ENCODE measurements around the gene ERBB4.

The ERBB4 gene

GRCh38 chr2:211514049-211514448, 1024.6 kb downstream of the ERBB4 start:
- no peak overlapping the region for H4K91ac ChIP-seq (ENCODE audit: low read depth, low read length, poor library complexity)
- no peak overlapping the region for H3K23ac ChIP-seq (ENCODE audit: low read depth, low read length, poor library complexity)
- H2BK15ac ChIP-seq (ENCODE audit: low read length) = no peak overlapping the region
- peaks cover 0 to 22% of the 10 kb centered on the region in 2 donors for H3K4me1 ChIP-seq (ENCODE audit: control insufficient read depth in 2 of 2, insufficient read depth in 1 of 2, low read depth in 1 of 2, low read length in 2 of 2)
- H2BK5ac ChIP-seq (ENCODE audit: low read length) = no peak overlapping the region
- no peak overlapping the region for H4K8ac ChIP-seq (ENCODE audit: low read depth, low read length)
- no peak overlapping the region for H2AK5ac ChIP-seq (ENCODE audit: low read depth, low read length)
- H2AFZ ChIP-seq (ENCODE audit: low read length) = no peak overlapping the region
- no peak overlapping the region for H3K4me3 ChIP-seq (ENCODE audit: low read length in 2 of 2)
- no CpG with 5 or more reads among the region's 3 CpGs for WGBS, 2 donors (ENCODE audit: extremely low coverage in 2 of 2, insufficient read length in 2 of 2, insufficient replicate concordance in 1 of 2)
- H3K9ac ChIP-seq (ENCODE audit: low read depth, low read length, poor library complexity) = no peak overlapping the region
- H3K27me3 ChIP-seq (ENCODE audit: control insufficient read depth in 3 of 3, insufficient read depth in 3 of 3, low read depth in 1 of 3, low read length in 3 of 3) = no peaks in the 10 kb centered on the region
- no peaks in the 10 kb centered on the region for H3K79me1 ChIP-seq (ENCODE audit: low read depth, low read length)
- no peak overlapping the region for H3K4ac ChIP-seq (ENCODE audit: low read length)
- no peak overlapping the region for H3K14ac ChIP-seq (ENCODE audit: low read length)
- no peak overlapping the region for H2BK12ac ChIP-seq (ENCODE audit: low read length)
- no peak overlapping the region for H3K18ac ChIP-seq (ENCODE audit: low read length)
- H3K9me3 ChIP-seq (replicated peaks in 1 of 2; ENCODE audit: control insufficient read depth in 2 of 2, insufficient read depth in 1 of 2, low read depth in 1 of 2, low read length in 2 of 2) = no peaks in the 10 kb centered on the region
- no peak for DNase-seq (ENCODE audit: low spot score)
- no peak overlapping the region for H2BK120ac ChIP-seq (ENCODE audit: low read depth, low read length)
- H3K27ac ChIP-seq (replicated peaks; ENCODE audit: low read length) = no peak overlapping the region
- no peak overlapping the region for H3K4me2 ChIP-seq (ENCODE audit: insufficient read depth, low read length, poor library complexity, severe bottlenecking)
- no peaks in the 10 kb centered on the region for H3K36me3 ChIP-seq (replicated peaks in 1 of 2; ENCODE audit: control insufficient read depth in 2 of 2, insufficient read depth in 2 of 2, low read length in 2 of 2)

GRCh38 chr2:211513446-211513845, 1025.2 kb downstream of the ERBB4 start:
- Histone ChIP-seq H2AK5ac (ENCODE audit: low read depth, low read length) (no peak overlapping the region), H3K9me3 (replicated peaks in 1 of 2; ENCODE audit: control insufficient read depth in 2 of 2, insufficient read depth in 1 of 2, low read depth in 1 of 2, low read length in 2 of 2) (no peaks in the 10 kb centered on the region), H3K79me1 (ENCODE audit: low read depth, low read length) (no peaks in the 10 kb centered on the region), H3K4me2 (ENCODE audit: insufficient read depth, low read length, poor library complexity, severe bottlenecking) (no peak overlapping the region), H2AFZ (ENCODE audit: low read length) (no peak overlapping the region), H2BK5ac (ENCODE audit: low read length) (no peak overlapping the region), H2BK120ac (ENCODE audit: low read depth, low read length) (no peak overlapping the region), H3K27me3 (ENCODE audit: control insufficient read depth in 3 of 3, insufficient read depth in 3 of 3, low read depth in 1 of 3, low read length in 3 of 3) (no peaks in the 10 kb centered on the region), H4K8ac (ENCODE audit: low read depth, low read length) (no peak overlapping the region), H3K14ac (ENCODE audit: low read length) (no peak overlapping the region), H4K91ac (ENCODE audit: low read depth, low read length, poor library complexity) (no peak overlapping the region), H3K18ac (ENCODE audit: low read length) (no peak overlapping the region), H3K36me3 (replicated peaks in 1 of 2; ENCODE audit: control insufficient read depth in 2 of 2, insufficient read depth in 2 of 2, low read length in 2 of 2) (no peaks in the 10 kb centered on the region), H3K4me1 (ENCODE audit: control insufficient read depth in 2 of 2, insufficient read depth in 1 of 2, low read depth in 1 of 2, low read length in 2 of 2) (peaks cover 0 to 22% of the 10 kb centered on the region in 2 donors), H3K23ac (ENCODE audit: low read depth, low read length, poor library complexity) (no peak overlapping the region), H3K27ac (replicated peaks; ENCODE audit: low read length) (no peak overlapping the region), H3K4me3 (ENCODE audit: low read length in 2 of 2) (no peak overlapping the region), H3K9ac (ENCODE audit: low read depth, low read length, poor library complexity) (no peak overlapping the region), H3K4ac (ENCODE audit: low read length) (no peak overlapping the region), H2BK15ac (ENCODE audit: low read length) (no peak overlapping the region), H2BK12ac (ENCODE audit: low read length) (no peak overlapping the region)
- WGBS, 2 donors (ENCODE audit: extremely low coverage in 2 of 2, insufficient read length in 2 of 2, insufficient replicate concordance in 1 of 2) = no CpG with 5 or more reads among the region's 3 CpGs
- DNase-seq (ENCODE audit: low spot score) = no peak

DNA sequence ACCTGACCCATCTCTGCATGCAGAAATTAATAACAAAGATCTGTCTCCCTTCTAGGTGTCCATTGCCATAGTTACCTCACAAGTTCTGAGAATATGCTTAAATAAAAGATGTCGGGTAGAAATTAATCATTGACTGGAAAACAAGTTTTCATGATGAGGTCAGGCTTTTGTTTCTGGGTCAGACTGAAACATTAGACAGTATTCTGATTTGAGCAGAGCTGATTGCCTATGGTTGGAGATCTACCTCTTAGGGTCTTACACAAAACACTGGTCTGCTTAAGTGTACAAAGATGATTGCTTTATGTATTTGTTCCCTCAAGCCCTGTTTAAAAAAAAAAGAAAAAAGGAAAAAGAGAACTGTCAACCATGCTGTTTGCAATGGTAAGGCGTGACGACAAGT, 1025.8 kb downstream of the ERBB4 start:
- H4K8ac ChIP-seq (ENCODE audit: low read depth, low read length) = no peak overlapping the region
- H3K4me1 ChIP-seq (ENCODE audit: control insufficient read depth in 2 of 2, insufficient read depth in 1 of 2, low read depth in 1 of 2, low read length in 2 of 2) = peaks cover 0 to 22% of the 10 kb centered on the region in 2 donors
- no peaks in the 10 kb centered on the region for H3K36me3 ChIP-seq (replicated peaks in 1 of 2; ENCODE audit: control insufficient read depth in 2 of 2, insufficient read depth in 2 of 2, low read length in 2 of 2)
- no peak overlapping the region for H2BK5ac ChIP-seq (ENCODE audit: low read length)
- peak overlapping the region; percentile 57 for H2AFZ ChIP-seq (ENCODE audit: low read length)
- no peak overlapping the region for H3K14ac ChIP-seq (ENCODE audit: low read length)
- no peak overlapping the region for H3K18ac ChIP-seq (ENCODE audit: low read length)
- DNase-seq (ENCODE audit: low spot score) = no peak
- H3K79me1 ChIP-seq (ENCODE audit: low read depth, low read length) = no peaks in the 10 kb centered on the region
- H2AK5ac ChIP-seq (ENCODE audit: low read depth, low read length) = no peak overlapping the region
- no peak overlapping the region for H4K91ac ChIP-seq (ENCODE audit: low read depth, low read length, poor library complexity)
- no peaks in the 10 kb centered on the region for H3K9me3 ChIP-seq (replicated peaks in 1 of 2; ENCODE audit: control insufficient read depth in 2 of 2, insufficient read depth in 1 of 2, low read depth in 1 of 2, low read length in 2 of 2)
- no peak overlapping the region for H2BK12ac ChIP-seq (ENCODE audit: low read length)
- no peak overlapping the region for H3K4me2 ChIP-seq (ENCODE audit: insufficient read depth, low read length, poor library complexity, severe bottlenecking)
- no peak overlapping the region for H3K4ac ChIP-seq (ENCODE audit: low read length)
- H3K27ac ChIP-seq (replicated peaks; ENCODE audit: low read length) = no peak overlapping the region
- no peak overlapping the region for H3K4me3 ChIP-seq (ENCODE audit: low read length in 2 of 2)
- no CpG with 5 or more reads among the region's 3 CpGs for WGBS, 2 donors (ENCODE audit: extremely low coverage in 2 of 2, insufficient read length in 2 of 2, insufficient replicate concordance in 1 of 2)
- H2BK120ac ChIP-seq (ENCODE audit: low read depth, low read length) = no peak overlapping the region
- H3K9ac ChIP-seq (ENCODE audit: low read depth, low read length, poor library complexity) = no peak overlapping the region
- H3K23ac ChIP-seq (ENCODE audit: low read depth, low read length, poor library complexity) = no peak overlapping the region
- no peaks in the 10 kb centered on the region for H3K27me3 ChIP-seq (ENCODE audit: control insufficient read depth in 3 of 3, insufficient read depth in 3 of 3, low read depth in 1 of 3, low read length in 3 of 3)
- H2BK15ac ChIP-seq (ENCODE audit: low read length) = no peak overlapping the region

DNA sequence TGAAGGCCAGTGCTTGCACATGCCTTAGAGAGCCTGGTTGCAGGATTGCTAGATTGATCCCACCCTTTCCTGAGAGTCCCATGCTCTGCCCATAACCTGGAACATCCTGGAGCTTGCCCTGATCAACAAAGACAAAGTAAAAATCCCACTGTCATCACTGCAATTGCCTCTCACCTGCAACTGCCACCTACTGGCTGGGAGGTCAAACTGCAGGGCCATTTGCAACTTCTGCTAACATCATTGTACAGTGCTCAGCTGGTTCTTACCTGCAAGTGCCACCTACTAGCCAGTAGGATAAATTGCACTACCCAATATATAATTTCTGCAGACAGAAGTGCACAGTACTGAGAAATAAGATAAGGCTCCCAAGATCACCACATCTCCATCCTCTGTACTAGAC, 1034.7 kb downstream of the ERBB4 start:
- no peak overlapping the region for H3K14ac ChIP-seq (ENCODE audit: low read length)
- H2BK12ac ChIP-seq (ENCODE audit: low read length) = no peak overlapping the region
- peaks cover 0 to 24% of the 10 kb centered on the region in 2 donors for H3K9me3 ChIP-seq (replicated peaks in 1 of 2; ENCODE audit: control insufficient read depth in 2 of 2, insufficient read depth in 1 of 2, low read depth in 1 of 2, low read length in 2 of 2)
- no peak overlapping the region for H3K23ac ChIP-seq (ENCODE audit: low read depth, low read length, poor library complexity)
- H3K4me1 ChIP-seq (ENCODE audit: control insufficient read depth in 2 of 2, insufficient read depth in 1 of 2, low read depth in 1 of 2, low read length in 2 of 2) = peaks cover 0 to 2% of the 10 kb centered on the region in 2 donors
- H3K27ac ChIP-seq (replicated peaks; ENCODE audit: low read length) = no peak overlapping the region
- no peak overlapping the region for H2AK5ac ChIP-seq (ENCODE audit: low read depth, low read length)
- H3K18ac ChIP-seq (ENCODE audit: low read length) = no peak overlapping the region
- no peak overlapping the region for H3K4ac ChIP-seq (ENCODE audit: low read length)
- no peak overlapping the region for H4K91ac ChIP-seq (ENCODE audit: low read depth, low read length, poor library complexity)
- no peaks in the 10 kb centered on the region for H3K79me1 ChIP-seq (ENCODE audit: low read depth, low read length)
- no peaks in the 10 kb centered on the region for H3K36me3 ChIP-seq (replicated peaks in 1 of 2; ENCODE audit: control insufficient read depth in 2 of 2, insufficient read depth in 2 of 2, low read length in 2 of 2)
- no peak overlapping the region for H3K9ac ChIP-seq (ENCODE audit: low read depth, low read length, poor library complexity)
- no peak overlapping the region for H2BK120ac ChIP-seq (ENCODE audit: low read depth, low read length)
- H2AFZ ChIP-seq (ENCODE audit: low read length) = no peak overlapping the region
- H3K27me3 ChIP-seq (ENCODE audit: control insufficient read depth in 3 of 3, insufficient read depth in 3 of 3, low read depth in 1 of 3, low read length in 3 of 3) = no peaks in the 10 kb centered on the region
- H4K8ac ChIP-seq (ENCODE audit: low read depth, low read length) = no peak overlapping the region
- H2BK15ac ChIP-seq (ENCODE audit: low read length) = no peak overlapping the region
- no peak overlapping the region for H3K4me3 ChIP-seq (ENCODE audit: low read length in 2 of 2)
- peak overlapping the region; percentile 10 for H2BK5ac ChIP-seq (ENCODE audit: low read length)
- no peak overlapping the region for H3K4me2 ChIP-seq (ENCODE audit: insufficient read depth, low read length, poor library complexity, severe bottlenecking)
- no peak for DNase-seq (ENCODE audit: low spot score)

All from neuronal stem cell (in vitro differentiated cells).